HFFc6 (cell line): Measurements from ENCODE around the gene CDH23. TPM values are rescaled to one million over a fixed set of nuclear protein-coding genes. Genes with fewer than 3 reads are reported as not detected.

Experiments
- DNase-seq: peaks from one replicate; pipeline ENCODE4 v3.0.0-alpha.2; 2018
- H3K27ac Mint-ChIP-seq: 2 replicates; pipeline ENCODE4 v1.8.0; 2020; ENCODE audit warnings: mild to moderate bottlenecking, mixed read lengths
- H3K27me3 Mint-ChIP-seq: 2 replicates; pipeline ENCODE4 v1.8.0; 2021; ENCODE audit warnings: mild to moderate bottlenecking, moderate library complexity, mixed read lengths; ENCODE audit not compliant: insufficient read depth
- H3K36me3 Mint-ChIP-seq: 2 replicates; pipeline ENCODE4 v1.8.0; 2021; ENCODE audit warnings: low read depth, mixed read lengths
- H3K4me1 Mint-ChIP-seq: 2 replicates; pipeline ENCODE4 v1.8.0; 2020; ENCODE audit warnings: low read depth, mixed read lengths
- H3K4me3 Mint-ChIP-seq: 2 replicates; pipeline ENCODE4 v1.8.0; 2020; ENCODE audit warnings: mild to moderate bottlenecking, moderate library complexity, mixed read lengths
- H3K9me3 Mint-ChIP-seq: 2 replicates; pipeline ENCODE4 v1.8.0; 2020; ENCODE audit warnings: mild to moderate bottlenecking, mixed read lengths
- CTCF ChIP-seq: fragments of 200-600 bp; sonication (generic); IDR thresholded peaks from 2 replicates; pipeline ENCODE4 v1.5.0; 2021; ENCODE audit warnings: antibody characterized with exemption, mild to moderate bottlenecking
- total RNA-seq, 6 experiments: library from RNA; stranded (reverse); fragmentation: NEBNext Ultra II Directional; extraction: Animal tissue kit (Norgen Biotek cat#: 25700); gene quantifications; 2 replicates in 1 of 6; 3 replicates in 5 of 6; pipeline ENCODE4 v1.2.3, GENCODE V29; 2021

The CDH23 gene
- total RNA-seq, 6 experiments from 2014 or later: 0.02 to 0.11 (median 0.04) TPM; not detected in 2

- no peak overlapping the region for H3K27ac Mint-ChIP-seq
- DNase-seq: no peak
- H3K4me1 Mint-ChIP-seq: peaks cover 21% of the 10 kb centered on the region
- H3K9me3 Mint-ChIP-seq: no peaks in the 10 kb centered on the region
- H3K4me3 Mint-ChIP-seq: no peak overlapping the region
- peaks cover 28% of the 10 kb centered on the region for H3K36me3 Mint-ChIP-seq
- no peak for TF ChIP-seq CTCF
- H3K27me3 Mint-ChIP-seq: no peaks in the 10 kb centered on the region
These were observed 434.0 kb downstream of the CDH23 start for GRCh38 chr10:71830726-71831125.

GRCh38 chr10:71831646-71832552 lies 435.2 kb downstream of the CDH23 start:
- no peak overlapping the region for H3K4me3 Mint-ChIP-seq
- H3K9me3 Mint-ChIP-seq: no peaks in the 10 kb centered on the region
- H3K4me1 Mint-ChIP-seq: peaks cover 33% of the 10 kb centered on the region
- TF ChIP-seq CTCF: no peak
- H3K27ac Mint-ChIP-seq: peak overlapping the region; percentile 38; the same call in 1 of the 2 replicates
- H3K27me3 Mint-ChIP-seq: no peaks in the 10 kb centered on the region
- H3K36me3 Mint-ChIP-seq: peaks cover 32% of the 10 kb centered on the region
- DNase-seq: peak; percentile 26

GRCh38 chr10:71832967-71833366 lies 436.2 kb downstream of the CDH23 start:
- Mint-ChIP-seq H3K4me1 (peaks cover 44% of the 10 kb centered on the region), H3K36me3 (peaks cover 31% of the 10 kb centered on the region), H3K27me3 (no peaks in the 10 kb centered on the region), H3K9me3 (no peaks in the 10 kb centered on the region), H3K27ac (no peak overlapping the region), H3K4me3 (no peak overlapping the region)
- DNase-seq: no peak
- TF ChIP-seq CTCF: no peak

GRCh38 chr10:71833451-71834342 lies 437.0 kb downstream of the CDH23 start:
- TF ChIP-seq CTCF: no peak
- Mint-ChIP-seq H3K4me1 (peaks cover 51% of the 10 kb centered on the region), H3K27me3 (no peaks in the 10 kb centered on the region; the same call in 1 of the 2 replicates), H3K36me3 (peaks cover 29% of the 10 kb centered on the region), H3K9me3 (no peaks in the 10 kb centered on the region), H3K4me3 (no peak overlapping the region), H3K27ac (no peak overlapping the region)
- no peak for DNase-seq

GRCh38 chr10:71834343-71834674 lies 437.6 kb downstream of the CDH23 start:
- H3K4me1 Mint-ChIP-seq: peaks cover 57% of the 10 kb centered on the region
- H3K27ac Mint-ChIP-seq: no peak overlapping the region
- peaks cover 1% of the 10 kb centered on the region for H3K27me3 Mint-ChIP-seq
- no peak for DNase-seq
- H3K9me3 Mint-ChIP-seq: no peaks in the 10 kb centered on the region
- no peak for TF ChIP-seq CTCF
- no peak overlapping the region for H3K4me3 Mint-ChIP-seq
- H3K36me3 Mint-ChIP-seq: peaks cover 27% of the 10 kb centered on the region
